ENCODE measurements around the gene RFLNA.

DNA sequence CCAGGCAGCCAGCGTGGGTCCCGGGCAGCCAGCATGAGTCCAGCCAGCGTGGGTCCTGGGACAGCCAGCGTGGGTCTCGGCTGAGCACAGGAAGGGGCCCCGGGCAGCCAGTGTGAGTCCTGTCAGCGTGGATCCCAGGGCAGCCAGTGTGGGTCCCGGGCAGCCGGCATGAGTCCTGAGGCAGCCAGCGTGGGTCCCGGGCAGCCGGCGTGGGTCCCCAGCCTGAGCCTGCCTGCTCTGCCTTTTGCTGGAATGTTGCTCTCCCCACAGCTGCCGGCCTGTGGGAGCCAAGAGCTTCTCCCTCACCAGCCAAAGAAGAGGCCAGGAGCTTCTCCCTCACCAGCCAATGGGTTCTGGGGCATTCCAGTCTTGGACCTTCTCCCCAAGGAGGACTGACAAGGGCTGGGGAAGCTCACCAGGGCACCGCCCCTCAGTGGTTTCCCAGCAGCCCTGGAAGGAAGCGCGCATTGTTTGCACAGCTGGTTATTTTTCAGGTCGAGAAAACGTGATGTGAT lies 15.0 kb upstream of the RFLNA start:
- TF ChIP-seq, protein P1, sequence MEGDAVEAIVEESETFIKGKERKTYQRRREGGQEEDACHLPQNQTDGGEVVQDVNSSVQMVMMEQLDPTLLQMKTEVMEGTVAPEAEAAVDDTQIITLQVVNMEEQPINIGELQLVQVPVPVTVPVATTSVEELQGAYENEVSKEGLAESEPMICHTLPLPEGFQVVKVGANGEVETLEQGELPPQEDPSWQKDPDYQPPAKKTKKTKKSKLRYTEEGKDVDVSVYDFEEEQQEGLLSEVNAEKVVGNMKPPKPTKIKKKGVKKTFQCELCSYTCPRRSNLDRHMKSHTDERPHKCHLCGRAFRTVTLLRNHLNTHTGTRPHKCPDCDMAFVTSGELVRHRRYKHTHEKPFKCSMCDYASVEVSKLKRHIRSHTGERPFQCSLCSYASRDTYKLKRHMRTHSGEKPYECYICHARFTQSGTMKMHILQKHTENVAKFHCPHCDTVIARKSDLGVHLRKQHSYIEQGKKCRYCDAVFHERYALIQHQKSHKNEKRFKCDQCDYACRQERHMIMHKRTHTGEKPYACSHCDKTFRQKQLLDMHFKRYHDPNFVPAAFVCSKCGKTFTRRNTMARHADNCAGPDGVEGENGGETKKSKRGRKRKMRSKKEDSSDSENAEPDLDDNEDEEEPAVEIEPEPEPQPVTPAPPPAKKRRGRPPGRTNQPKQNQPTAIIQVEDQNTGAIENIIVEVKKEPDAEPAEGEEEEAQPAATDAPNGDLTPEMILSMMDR (IDR thresholded peaks at IDR 0.05) = no peak
- TF ChIP-seq EZH2 (IDR thresholded peaks at IDR 0.05; ENCODE audit: borderline replicate concordance, insufficient read depth, low read depth, low read length, poor library complexity, severe bottlenecking) = no peak
